T-helper 22 cell (primary cell): Measurements from ENCODE around the gene LGALS9.
A peak's percentile ranks its signal among the peaks of the same experiment; 100 is the strongest.
"Not testable (repeated sequence)": the region's sequence is repeated elsewhere in the genome, so short reads cannot be mapped to it uniquely, and the experiment has no call there.

Source experiments
- DNase-seq: peaks from one replicate; pipeline ENCODE4 v3.0.0-alpha.2; 2020; ENCODE audit warnings: low read depth

The LGALS9 gene

DNA sequence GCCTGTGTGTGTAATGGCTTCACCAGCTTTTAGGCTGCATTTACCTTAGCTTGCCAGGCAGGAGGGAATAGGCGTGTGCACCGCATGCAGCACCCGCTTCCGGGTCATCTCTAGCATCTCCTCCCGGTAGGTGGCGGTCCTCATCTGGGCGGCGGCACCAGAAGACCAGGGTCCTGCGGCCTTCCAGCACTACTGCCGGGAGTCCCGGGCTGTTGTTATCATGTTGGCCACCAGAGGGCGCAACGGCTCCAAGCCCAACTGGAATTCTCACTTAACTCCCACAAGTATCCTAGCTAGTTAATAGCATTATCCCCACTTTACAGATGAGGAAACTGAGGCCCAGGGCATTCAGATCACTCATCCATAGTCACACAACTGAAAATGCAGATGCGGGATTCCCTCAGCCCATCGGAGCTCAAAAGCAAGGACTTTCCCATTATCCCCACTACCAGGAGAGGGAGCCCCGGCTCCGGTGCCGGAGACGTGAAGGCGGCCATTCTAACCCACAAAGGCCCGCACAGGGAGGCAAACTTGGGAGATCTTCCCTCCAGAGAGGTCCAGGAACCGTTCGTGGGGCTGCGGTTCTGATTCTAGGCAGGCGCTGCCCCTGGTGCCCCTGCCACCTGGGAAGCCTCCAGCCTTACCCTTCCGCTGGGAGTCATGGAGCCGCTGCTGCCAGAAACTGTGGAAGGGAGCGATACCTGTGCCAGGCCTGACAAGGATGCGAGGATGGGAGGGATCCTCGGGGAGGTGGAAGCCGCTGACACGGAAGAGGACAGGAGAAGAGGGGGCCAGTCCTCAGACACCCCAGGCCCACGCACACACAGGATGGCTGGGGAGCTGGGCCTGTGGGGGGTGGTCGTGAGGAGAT lies 23.9 kb downstream of the LGALS9 start:
- DNase-seq: peak; percentile 24

DNA sequence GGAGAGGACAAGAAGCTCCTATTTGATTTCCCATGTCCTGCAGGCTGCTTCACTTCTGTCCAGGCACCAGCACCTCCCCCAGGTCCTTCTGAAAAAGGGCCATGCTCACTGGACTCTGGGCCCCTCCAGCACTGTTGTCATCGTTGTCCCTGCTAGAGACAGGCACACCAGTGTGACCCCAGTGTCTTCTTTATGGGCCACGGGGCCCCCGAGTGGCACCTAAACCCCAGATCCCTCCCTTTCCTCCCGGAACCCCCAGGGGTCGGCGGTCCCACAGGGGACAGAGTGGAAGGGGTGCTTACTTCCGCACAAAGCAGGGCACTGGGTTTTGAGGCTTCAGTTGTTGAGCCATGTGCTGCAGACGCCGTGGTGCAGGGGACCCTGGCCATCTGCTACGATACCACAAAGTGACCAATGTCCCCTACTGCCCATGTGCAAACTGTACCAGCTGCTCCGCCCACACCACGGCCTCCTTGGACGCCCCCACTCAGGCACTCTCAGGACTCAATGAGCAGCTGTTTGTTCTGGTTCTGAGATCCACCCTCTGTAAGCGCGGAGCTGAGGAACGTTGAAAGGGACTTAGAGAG lies 24.6 kb downstream of the LGALS9 start:
- DNase-seq: not testable (repeated sequence)

DNA sequence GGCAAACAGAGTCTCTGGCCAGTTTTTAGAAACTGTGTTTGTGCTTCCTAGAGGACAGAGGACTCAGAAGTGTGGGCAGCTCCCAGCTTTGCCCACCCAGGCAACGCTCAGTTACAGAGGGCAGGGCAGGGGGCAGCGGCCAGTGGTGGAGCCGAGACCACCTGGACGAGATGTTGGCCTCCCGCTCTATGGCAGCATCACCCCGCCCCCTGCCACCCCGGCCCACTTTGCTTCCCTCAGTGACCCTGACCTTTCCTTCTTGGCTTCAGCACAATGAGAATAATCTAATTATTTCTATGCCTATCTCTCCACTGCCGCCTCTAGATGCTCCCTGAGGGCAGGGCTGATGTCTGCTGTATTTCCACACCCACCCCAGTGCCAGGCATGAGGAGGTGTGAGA lies 25.6 kb downstream of the LGALS9 start:
- not testable (repeated sequence) for DNase-seq

DNA sequence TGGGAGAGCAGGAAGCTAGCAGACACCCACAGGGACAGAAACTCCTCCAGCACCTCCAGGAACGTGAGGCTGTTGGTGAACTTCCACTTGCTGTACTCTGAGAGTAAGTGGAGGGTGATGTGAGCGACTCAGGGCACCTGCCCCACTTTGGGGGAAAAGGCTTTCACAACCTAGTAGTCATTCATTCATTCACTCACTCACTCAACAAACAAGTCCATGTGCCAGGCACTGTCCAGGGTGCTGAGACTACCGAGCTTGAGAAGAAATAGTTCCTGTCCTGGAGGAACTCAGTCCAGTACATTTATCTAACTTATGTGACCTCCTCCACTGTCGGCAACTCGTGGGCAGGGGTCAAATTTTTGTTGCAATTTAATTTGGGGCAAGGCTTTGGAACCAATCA lies 26.6 kb downstream of the LGALS9 start:
- DNase-seq: no peak

DNA sequence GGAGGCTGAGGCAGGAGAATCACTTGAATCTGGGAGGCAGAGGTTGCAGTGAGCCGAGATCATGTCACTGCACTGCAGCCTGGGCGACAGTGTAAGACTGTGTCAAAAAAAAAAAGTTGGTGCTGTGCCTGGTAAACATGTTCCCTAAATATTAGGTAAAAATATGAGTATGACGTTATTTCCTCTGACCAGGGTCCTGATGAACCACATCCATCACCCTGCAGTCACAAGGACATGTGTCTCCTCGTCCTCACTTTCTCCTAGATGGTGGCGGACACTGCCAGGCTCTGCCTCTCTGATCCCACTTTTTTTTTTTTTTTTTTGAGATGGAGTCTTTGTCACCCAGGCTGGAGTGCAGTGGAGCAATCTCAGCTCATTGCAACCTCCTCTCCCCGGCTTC lies 28.7 kb downstream of the LGALS9 start:
- no peak for DNase-seq

DNA sequence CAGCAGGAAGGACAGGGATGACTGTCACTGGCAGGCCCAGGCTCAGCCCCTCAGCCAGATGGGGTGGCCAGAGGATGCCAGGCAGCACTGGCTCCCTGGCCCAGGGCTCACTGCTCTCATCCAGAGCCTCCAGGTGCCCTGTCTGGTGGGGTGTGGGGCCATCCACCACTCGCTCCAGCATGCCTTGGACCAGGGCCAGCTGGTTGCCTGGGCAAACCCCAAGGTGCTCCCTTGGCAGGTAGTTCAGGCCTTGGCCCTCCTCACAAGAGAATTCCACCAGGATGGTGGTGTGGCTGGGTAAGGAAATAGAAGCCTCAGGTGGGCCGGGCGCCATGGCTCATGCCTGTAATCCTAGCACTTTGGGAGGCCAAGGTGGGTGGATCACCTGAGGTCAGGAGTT lies 29.4 kb downstream of the LGALS9 start:
- no peak for DNase-seq

DNA sequence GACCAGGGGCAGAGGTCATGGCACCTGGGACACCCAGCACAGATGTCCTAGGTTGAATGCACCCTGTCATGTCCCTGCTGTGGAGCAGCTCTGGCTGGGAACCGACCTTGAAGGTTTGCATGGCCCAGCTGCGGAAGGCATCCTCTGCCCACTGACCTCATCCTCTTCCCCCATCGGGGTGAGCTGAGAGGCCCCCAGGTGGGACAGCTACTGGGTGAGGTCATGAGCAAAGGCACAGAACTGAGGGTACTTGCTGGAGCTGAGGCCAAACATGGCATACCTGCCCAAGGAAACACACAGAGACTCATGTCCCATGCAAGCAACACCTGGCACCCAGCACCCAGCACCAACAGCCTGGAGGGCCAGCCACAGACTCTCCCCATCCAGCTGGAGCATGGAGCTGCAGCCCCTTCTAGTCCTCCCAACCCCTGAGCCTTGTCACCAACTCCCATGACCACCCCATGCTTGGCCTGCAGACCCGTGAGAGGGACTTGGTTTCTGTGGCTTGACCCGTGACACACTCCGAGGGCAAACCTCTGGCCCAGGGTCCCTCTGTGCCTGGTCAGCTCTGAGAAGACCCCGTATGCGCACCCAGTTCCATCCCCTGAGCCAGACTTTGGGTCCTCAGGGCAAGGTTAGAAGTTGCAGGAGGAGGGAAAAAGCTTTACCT lies 33.1 kb downstream of the LGALS9 start:
- DNase-seq: no peak

DNA sequence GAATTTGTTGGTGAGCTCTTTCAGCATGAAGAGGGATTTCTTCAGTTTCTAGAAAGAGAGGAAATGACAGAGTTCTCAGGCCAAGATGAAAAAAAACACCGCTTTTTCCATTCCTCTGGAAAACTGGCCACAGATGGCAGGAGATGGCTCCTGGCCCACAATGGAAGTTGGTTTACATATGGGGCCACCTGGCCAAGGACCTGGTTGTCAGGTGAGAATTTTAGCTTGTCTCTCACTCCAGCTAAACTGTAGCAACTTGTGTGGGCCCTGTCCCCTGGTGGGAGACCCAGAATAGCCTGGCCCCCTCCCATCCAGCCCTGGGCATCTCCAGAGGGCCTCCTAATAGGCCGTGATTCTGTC lies 33.6 kb downstream of the LGALS9 start:
- no peak for DNase-seq

DNA sequence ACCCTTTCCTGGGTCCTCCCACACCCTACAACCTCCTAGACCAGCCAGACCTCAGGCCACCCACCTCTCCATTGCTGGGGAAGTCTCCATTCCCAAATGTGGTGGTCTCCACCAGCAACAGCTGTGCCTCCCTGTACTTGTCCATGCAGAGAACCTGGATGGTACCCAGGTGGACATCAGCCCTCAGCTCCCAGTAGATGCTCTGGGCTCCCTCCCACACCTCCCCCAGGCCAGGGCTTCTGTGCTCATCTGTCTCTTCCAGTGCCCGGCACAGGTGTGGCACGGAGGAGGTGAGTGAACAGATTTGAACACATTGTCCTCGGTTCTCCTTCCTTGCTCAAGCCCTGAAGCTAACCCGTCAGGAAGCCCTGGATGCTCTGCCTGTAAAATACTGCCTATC lies 34.6 kb downstream of the LGALS9 start:
- no peak for DNase-seq

DNA sequence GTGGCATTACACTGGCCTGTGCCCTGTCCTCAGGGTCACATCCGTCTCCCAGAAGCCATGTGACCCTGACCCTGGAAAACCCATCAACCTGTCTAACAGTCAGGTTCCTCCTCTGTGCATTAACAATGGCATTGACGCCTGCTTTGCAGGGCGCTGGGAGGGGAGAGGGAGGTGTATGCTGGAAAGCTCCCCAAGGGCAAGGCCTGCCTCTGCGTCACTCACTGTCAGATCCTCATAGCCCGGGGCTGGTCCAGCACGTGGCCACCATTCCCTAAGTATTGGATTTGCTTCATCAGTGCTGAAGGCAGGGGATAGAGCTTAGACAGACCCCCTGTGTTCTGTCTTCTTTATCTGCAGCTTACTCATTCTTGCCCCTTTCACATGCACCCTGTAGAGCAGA lies 35.3 kb downstream of the LGALS9 start:
- not testable (repeated sequence) for DNase-seq

DNA sequence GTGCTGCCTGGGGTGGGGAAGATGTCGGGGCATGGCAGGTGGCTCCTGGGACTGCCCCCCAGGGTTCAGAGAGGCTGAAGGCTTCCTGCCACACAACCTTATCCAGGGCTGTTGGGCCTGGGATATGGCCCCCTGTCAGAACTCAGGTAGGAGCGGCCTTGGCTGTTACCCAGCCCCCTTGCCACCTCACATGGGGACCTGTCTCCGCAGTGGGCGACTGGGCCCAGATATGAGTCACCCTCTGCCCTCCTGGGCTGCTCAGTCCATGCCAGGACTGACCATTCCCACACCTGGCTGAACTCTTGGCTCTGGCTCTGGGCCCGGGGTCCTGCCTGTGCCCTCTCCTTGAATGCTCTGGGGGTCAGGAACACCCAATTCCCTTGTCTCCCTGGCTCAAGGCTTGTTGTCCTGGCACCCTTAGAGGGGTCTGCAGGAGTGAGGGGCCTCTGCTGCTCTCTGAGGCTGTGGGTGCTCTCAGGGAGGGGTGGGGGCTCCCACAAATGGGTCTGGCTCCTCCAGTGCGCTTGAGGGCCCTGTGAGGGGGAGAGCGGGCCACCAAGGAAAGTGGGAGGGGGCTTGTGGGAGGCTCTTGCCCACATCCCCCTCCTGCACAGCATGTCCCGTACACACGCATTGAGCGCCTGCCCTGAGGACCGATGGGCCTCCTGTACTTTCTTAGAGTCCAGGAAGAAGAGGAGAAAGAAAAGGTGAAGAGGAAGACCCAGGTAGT lies 36.0 kb downstream of the LGALS9 start:
- no peak for DNase-seq

DNA sequence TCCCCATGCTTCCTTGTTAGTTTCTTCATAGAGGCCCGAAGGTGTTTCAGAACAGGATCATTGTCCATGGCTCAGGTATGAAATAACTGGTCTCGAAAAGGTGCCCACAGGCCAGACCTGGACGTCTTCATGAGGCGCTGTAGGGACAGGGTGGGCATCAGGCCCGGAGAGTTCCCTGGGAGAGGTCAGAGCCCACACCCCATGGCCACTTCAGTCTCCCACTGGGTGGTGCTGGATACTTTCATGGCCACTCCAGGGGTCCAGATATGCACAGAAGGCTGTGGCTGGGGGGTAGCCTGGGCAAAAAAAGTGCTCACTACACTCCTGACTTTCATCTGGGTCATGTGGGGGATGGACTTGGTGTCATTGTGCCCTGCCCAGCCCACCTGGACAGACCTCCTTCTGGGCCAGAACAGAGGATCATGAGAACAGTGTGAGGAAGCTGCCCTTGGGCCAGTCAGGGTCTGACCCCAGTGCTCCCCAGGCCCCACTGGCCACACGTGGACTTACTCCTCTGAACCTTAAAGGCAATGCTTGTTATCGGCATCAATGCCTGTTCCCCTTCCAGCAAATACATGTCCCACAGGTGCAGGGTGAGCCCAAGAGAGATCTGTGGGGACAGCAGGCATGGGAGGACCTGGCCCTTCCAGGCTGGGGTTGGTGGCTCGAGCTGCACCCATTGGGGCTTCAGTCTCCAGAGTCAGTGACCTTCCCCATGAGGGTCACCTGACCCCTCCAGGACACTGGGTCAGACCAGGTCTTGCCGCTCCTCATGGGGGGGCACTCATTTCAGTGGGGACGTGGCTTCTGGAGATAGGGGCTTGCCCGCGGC lies 36.9 kb downstream of the LGALS9 start:
- DNase-seq: no peak

DNA sequence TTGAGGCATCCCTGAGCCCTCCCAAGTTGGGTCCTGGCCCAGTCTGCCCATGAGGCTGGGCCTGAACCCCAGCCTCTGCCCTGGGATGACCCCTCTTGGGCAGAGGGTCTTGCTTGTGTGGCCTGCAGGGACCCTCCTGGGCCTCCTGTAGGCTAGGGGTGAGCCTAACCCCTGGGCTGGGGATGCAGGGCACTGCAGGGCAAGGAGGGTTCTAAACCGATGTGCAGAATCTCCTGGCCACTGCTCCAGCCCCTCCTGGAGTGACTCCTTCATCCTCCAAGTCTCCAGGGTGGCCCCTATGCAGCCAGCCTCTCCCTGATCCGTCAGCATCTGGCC lies 37.5 kb downstream of the LGALS9 start:
- no peak for DNase-seq

DNA sequence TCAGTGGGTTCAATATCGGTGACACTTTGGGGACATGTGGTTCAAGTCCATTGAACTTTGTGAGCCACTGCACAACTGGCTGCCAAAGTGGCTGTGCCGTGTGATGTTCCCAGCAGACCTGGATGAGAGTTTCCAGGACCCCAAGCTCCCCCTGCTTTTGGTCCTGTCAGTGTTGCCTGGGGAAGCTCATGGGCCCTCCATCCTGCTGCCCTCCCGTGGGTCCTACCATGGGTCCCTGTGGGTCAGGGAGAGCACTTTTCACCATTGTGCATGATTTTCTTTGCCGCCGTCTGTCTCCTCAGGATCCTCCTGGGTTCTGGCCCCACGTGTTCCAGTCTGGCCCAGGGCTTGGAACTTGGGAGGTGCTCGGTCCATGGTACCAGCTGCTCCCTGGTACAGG lies 38.1 kb downstream of the LGALS9 start:
- DNase-seq: no peak

DNA sequence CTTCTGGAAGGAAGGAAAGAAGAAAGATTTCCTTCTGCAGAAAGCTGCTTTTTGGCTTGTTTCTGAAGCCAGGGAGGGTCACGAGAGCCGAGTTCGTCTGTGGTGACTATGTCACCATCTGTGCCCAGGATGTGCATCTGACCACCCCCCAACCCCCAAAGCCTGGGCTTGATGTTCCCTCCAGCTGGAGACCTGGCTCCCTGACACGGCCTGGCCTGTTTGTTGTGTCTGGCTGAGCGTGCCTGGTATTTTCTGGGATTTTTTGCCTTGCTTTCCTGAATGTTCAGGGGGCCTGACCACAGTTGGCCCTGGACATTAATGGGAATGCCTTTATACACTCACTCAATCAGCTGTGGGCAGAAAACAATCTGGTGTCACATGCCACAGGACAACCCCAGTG lies 38.9 kb downstream of the LGALS9 start:
- no peak for DNase-seq

DNA sequence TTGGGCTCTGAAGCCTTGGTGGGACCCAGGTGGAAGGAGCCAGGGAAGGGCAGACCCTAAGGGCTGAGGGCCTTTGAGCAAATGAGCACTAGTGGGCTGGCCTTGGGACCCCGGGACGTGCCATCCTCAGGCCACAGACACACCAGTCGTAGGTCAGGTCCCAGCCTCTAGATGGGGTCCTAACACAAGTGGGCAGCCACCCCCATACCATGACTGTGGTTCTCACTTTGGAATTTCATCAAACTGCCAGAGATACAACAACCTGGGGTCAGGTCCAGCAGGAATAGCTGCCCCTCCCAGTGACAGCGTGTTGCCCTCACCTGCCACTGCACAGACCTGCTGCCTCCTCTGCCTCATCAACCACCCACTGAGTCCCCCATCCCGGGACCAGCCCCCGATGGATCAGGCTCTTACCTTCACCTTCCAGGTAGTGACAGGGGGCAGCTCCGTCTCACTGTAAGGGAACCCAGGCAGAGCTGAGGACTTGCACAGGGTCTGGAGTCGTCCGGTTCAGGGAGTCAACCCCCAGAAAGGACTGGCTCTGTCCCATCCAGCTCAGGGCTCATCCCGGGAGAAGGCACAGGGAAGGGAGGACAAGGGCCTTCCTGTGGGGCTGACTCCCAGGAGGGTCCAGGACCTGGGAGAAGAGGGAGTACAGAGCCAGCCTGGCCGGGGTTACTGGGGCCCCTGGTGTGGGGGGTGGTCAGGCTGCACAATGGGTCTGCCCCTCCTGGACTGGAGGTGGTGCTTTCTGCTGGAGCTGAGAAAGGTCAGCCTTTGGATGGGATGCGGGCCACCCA lies 40.0 kb downstream of the LGALS9 start:
- no peak for DNase-seq

DNA sequence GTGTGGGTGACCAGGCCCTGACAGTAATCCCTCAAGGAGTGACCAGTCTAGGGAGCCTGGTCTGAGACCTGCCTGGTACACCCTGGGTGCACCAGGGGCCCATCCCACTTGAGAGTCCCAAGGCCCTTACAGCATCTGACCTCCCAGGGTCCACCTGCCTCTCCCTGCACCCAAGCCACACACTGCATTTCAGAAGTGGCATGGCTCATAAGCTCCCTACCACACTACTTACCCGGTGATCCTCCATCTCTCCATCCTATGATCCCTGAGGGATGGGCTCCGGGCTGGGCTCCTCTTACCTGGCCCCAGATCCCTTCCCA lies 40.6 kb downstream of the LGALS9 start:
- DNase-seq: no peak

DNA sequence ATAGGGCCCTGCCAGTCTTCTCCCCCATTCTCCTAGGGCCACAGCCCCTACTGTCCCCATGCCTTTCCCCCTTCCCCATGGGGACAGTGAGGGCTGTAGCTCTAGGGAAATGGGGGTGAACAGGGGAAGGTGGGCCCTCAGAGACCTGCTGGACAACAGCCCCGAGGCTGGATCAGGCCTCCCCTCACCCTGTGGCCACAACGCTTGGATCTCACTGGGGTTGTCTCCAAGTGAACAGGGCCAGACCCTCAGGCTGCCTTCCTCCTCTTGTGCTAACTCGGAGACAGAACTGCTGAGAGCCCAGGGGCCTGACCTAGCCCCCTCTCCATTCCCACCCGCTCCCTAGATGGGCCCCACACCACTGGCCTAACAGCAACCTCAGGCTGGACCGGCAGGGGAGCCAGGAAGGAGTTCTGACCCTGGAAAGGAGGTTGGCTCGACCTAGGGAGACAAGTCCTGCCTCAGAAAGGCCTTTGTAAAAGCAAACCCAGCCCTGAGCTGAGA lies 41.0 kb downstream of the LGALS9 start:
- DNase-seq: not testable (repeated sequence)

DNA sequence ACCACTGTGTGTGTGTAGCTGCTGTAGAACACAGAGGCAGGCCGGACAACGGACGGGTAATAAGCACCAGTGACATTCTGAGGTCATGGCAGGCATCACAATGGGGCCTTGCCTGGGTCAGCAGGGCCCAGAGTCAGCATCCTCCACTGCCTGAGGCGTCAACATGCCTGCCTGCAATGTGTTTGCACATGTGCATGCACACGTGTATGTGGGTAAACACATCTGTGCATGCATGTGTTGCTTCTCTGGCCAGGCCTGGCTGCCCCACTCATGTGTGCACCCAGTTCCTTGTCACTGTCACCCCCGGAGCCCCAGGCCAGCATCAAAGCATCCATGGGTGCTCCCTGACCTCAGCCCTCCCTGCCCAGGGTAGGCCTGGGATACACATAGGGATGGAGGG lies 43.3 kb downstream of the LGALS9 start:
- DNase-seq: no peak

DNA sequence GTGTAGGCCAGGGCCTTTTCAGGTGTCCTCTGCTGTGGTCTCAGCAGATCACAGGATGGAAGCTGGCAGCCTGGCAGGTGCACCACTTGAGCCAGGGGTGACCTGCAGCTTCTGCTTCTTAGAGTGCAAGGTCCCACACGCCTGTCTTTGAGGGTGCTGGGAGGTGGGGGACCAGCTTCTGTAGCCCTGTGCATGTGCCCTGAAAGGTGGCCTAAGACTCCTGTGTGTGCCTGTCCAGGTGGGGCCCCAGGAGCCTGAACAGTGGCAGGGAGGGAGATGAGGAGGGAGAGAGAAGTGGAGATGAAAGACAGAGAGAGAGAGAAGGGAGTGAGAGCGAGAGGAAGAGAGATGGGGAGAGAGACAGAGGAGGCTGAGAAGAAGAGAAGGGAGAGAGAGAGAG lies 46.2 kb downstream of the LGALS9 start:
- DNase-seq: no peak

DNA sequence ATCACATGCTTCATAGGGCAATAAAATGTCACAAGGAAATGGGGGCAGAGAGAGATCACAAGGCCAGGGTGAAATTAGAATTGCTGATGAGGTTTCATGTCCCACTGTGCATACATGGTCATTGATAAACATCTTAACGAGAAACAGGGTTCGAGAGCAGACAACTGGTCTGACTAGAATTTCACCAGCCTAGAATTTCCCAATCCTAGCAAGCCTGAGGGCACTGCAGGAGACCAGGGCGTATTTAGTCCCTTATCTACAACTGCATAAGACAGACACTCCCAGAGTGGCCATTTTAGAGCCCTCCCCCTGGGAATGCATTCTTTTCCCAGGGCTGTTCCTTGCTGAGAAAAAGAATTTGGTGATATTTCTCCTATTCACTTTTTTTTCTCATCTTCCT lies 55.3 kb downstream of the LGALS9 start:
- not testable (repeated sequence) for DNase-seq
